T-helper 2 cell treated with Interferon-gamma antibody and Interleukin-4, amounts not matched to agents 5 μg/mL and 100 μg/mL, for 36 hours (primary cell): Measurements from ENCODE around the gene STK11IP.

ENCODE experiments used
- DNase-seq: peaks from one replicate; pipeline ENCODE4 v3.0.0; 2021; ENCODE audit warnings: low spot score
- H3K27ac Mint-ChIP-seq: one replicate; pipeline ENCODE4 v1.8.0; 2021; ENCODE audit warnings: mild to moderate bottlenecking, mixed read lengths
- H3K27me3 Mint-ChIP-seq: one replicate; pipeline ENCODE4 v1.8.0; 2021; ENCODE audit warnings: low read depth, mixed read lengths
- H3K36me3 Mint-ChIP-seq: one replicate; pipeline ENCODE4 v1.8.0; 2021; ENCODE audit warnings: low read depth, mixed read lengths
- H3K4me1 Mint-ChIP-seq: one replicate; pipeline ENCODE4 v1.8.0; 2021; ENCODE audit warnings: low read depth, mixed read lengths
- H3K4me3 Mint-ChIP-seq: one replicate; pipeline ENCODE4 v1.8.0; 2022; ENCODE audit warnings: mild to moderate bottlenecking, moderate library complexity, mixed read lengths
- H3K9me3 Mint-ChIP-seq: one replicate; pipeline ENCODE4 v1.8.0; 2021; ENCODE audit warnings: mixed read lengths

The STK11IP gene

DNA sequence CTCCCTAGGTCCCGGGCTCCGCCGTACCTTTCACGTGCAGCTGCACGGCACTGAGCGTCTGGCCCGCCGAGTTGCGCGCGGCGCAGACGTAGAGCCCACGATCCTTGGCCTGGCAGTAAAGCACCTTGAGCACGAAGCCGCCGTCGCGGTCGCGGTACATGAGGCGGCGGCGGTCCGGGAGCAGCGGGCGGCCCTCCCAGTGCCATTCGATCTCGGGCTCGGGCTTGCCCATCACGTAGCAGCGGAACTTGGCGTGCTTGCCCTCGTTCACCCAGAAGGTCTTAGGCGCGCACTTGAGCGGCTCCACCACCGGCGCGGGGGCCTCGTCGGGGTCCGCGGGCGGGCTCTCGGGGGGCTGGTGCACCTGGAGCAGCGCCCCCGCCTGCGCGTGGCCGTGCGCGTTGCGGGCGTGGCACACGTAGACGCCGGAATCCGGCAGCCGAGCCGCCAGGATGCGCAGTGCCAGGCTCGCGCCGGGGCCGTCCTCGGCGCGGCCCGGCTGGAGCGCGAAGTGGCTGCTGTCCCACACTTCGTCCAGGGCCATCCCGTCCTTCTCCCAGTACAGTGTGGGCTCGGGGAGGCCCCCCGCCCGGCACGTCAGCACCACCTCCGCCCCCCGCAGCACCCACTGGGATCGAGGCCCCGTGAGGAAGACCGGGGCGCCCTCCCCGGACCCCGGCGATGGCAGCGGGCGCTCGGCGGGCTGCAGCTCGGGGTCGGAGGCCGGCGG is 27.3 kb upstream of the STK11IP start:
- no peak overlapping the region for H3K4me3 Mint-ChIP-seq
- peaks cover 40% of the 10 kb centered on the region for H3K27me3 Mint-ChIP-seq
- H3K36me3 Mint-ChIP-seq: no peaks in the 10 kb centered on the region
- no peak overlapping the region for H3K27ac Mint-ChIP-seq
- H3K9me3 Mint-ChIP-seq: no peaks in the 10 kb centered on the region
- no peak for DNase-seq
- H3K4me1 Mint-ChIP-seq: no peaks in the 10 kb centered on the region

DNA sequence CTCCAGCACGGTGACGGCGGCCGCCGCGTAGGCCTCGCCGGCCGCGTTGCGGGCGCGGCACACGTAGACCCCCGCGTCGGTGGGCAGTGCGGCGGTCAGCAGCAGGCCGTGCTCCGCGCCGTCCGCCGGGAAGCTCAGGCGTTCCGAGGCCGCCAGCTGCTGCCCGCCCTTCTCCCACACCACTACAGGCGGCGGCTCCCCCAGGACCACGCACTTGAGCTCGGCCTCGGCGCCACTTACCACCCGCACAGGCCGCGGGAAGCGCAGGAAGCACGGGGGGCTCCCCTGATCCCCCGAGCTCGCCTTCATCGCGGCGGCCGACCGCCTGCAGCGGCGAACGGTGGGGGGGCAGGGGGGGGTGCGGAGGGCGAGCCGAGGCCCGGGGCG is 26.7 kb upstream of the STK11IP start:
- no peaks in the 10 kb centered on the region for H3K36me3 Mint-ChIP-seq
- no peak overlapping the region for H3K27ac Mint-ChIP-seq
- no peaks in the 10 kb centered on the region for H3K4me1 Mint-ChIP-seq
- DNase-seq: no peak
- peaks cover 42% of the 10 kb centered on the region for H3K27me3 Mint-ChIP-seq
- no peak overlapping the region for H3K4me3 Mint-ChIP-seq
- no peaks in the 10 kb centered on the region for H3K9me3 Mint-ChIP-seq

DNA sequence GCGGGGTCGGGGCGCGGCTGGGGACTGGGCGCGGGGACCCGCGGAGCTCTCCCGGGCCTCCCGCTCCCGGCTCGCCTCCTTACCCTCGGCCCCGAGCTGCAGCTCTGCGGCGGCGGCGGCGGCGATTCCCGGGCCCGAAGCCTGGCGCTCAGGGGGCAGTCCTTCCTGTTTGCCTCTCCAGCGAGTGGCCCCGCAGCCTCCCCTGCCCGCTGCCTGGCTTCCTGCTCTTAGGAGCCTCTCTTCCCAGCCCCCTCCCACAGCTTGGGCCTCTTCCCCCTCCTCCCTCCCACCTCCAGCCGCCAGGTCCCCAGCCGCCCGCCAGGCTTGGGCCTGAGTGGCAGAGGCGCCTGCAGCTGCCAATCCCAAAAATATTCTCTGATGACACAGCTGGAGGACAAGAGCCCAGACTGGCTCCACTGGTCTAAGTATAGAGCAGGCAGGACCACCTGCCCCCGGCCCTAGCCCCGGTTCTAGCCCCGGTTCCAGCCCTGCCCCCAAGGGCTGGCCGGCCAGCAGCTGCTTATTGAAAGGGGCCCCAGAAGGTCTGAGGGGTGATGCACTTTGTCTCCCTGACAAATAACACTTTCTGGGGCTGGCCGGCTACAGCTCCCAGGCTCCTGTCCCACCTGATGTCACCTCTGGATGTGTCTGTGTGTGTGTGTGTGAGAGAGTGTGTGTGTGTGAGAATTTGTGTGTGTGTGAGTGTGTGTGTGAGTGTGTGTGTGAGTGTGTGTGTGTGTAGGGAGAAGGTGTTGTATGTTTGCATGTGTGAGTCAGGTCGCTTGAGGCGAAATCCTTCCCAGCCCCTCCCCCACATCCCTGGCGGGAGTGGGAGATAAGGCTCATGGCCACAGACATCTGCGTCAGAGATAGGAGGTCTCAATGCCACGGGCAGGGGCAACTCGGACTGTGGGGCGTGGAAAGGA is 26.1 kb upstream of the STK11IP start, which contains the start of gene OBSL1:
Gene OBSL1, minus strand, starts transcription at position 229 of the 926 bp plus-strand sequence. CDS start 307 bp downstream, outside the sequence.
- H3K27ac Mint-ChIP-seq: no peak within 1 kb of the TSS
- H3K4me1 Mint-ChIP-seq: no peaks in the 10 kb centered on the region
- H3K9me3 Mint-ChIP-seq: no peaks in the 10 kb centered on the region
- no peak within 1 kb of the TSS for H3K4me3 Mint-ChIP-seq
- DNase-seq: no peak
- peaks cover 42% of the 10 kb centered on the region for H3K27me3 Mint-ChIP-seq
- H3K36me3 Mint-ChIP-seq: no peaks in the 10 kb centered on the region

DNA sequence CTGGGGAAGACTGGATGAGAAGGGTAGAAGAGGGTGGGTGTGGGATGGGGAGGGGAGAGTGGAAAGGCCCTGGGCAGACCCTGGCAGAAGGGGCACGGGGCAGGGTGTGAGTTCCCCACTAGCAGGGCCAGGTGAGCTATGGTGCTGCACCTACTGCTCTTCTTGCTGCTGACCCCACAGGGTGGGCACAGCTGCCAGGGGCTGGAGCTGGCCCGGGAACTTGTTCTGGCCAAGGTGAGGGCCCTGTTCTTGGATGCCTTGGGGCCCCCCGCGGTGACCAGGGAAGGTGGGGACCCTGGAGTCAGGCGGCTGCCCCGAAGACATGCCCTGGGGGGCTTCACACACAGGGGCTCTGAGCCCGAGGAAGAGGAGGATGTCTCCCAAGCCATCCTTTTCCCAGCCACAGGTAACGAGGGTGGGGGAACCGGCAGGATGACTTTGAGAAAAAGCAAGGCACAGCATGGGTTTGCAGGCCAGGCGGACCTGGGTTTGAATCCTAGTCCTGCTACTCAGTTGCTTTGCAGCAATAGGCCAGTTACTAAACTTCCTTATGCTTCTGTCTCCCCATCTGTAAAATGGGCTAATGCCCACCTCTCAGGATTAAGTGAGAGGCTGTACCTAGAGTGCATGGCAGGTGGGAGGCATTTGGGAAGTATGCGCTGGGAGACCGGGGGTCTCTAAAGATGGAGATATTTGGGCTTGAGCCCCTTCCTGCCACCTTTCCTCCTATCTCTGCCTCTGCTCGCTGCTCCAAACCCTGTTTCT is 25.2 kb upstream of the STK11IP start, which contains the start of gene INHA:
Gene INHA, plus strand, starts transcription at position 74 of the 765 bp plus-strand sequence. Its CDS starts 65 bp downstream, at position 139.
- H3K9me3 Mint-ChIP-seq: no peaks in the 10 kb centered on the region
- H3K4me1 Mint-ChIP-seq: no peaks in the 10 kb centered on the region

DNA sequence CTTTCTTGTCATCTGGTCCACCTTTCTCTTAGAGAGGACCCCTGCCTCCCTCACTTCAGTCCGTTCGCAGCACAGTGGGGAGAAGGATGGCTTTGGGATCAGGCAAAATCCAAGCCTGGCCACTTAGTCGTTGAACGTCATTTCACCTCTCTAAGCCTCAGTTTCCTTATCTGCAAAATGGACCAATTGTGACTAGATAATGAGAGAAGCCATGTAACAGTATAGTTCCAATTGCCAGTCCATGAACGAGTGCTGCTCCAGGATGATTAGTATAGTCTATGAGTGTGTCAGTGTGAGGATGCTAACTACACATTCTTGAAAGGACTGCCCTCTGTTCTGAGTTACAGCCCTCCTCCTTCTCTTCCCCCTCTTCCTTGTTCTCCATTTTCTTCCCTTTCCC is 24.5 kb upstream of the STK11IP start:
- Mint-ChIP-seq H3K27ac (no peak overlapping the region), H3K4me3 (no peak overlapping the region), H3K9me3 (no peaks in the 10 kb centered on the region), H3K4me1 (no peaks in the 10 kb centered on the region), H3K36me3 (no peaks in the 10 kb centered on the region), H3K27me3 (peaks cover 44% of the 10 kb centered on the region)
- DNase-seq: no peak

More for the DNA sequence above, 25.2 kb upstream of the STK11IP start, which contains the start of gene INHA:
- H3K27me3 Mint-ChIP-seq: peaks cover 44% of the 10 kb centered on the region
- DNase-seq: no peak
- no peak within 1 kb of the TSS for H3K27ac Mint-ChIP-seq
- no peaks in the 10 kb centered on the region for H3K36me3 Mint-ChIP-seq
- no peak within 1 kb of the TSS for H3K4me3 Mint-ChIP-seq

DNA sequence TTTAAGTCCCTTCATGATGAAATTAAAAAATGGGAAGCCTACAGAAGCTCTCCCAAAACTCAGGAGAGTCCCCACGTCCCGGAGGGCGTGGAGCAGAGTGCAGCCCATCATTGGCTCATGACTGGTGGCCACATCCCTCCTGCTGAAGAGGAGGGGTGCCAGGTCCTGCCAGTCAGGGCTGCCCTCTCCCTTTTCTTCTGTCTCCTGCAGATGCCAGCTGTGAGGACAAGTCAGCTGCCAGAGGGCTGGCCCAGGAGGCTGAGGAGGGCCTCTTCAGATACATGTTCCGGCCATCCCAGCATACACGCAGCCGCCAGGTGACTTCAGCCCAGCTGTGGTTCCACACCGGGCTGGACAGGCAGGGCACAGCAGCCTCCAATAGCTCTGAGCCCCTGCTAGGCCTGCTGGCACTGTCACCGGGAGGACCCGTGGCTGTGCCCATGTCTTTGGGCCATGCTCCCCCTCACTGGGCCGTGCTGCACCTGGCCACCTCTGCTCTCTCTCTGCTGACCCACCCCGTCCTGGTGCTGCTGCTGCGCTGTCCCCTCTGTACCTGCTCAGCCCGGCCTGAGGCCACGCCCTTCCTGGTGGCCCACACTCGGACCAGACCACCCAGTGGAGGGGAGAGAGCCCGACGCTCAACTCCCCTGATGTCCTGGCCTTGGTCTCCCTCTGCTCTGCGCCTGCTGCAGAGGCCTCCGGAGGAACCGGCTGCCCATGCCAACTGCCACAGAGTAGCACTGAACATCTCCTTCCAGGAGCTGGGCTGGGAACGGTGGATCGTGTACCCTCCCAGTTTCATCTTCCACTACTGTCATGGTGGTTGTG is 23.0 kb upstream of the STK11IP start:
- H3K4me3 Mint-ChIP-seq: no peak overlapping the region
- H3K9me3 Mint-ChIP-seq: no peaks in the 10 kb centered on the region
- H3K27ac Mint-ChIP-seq: no peak overlapping the region
- no peaks in the 10 kb centered on the region for H3K36me3 Mint-ChIP-seq
- peaks cover 41% of the 10 kb centered on the region for H3K27me3 Mint-ChIP-seq
- H3K4me1 Mint-ChIP-seq: no peaks in the 10 kb centered on the region
- no peak for DNase-seq

DNA sequence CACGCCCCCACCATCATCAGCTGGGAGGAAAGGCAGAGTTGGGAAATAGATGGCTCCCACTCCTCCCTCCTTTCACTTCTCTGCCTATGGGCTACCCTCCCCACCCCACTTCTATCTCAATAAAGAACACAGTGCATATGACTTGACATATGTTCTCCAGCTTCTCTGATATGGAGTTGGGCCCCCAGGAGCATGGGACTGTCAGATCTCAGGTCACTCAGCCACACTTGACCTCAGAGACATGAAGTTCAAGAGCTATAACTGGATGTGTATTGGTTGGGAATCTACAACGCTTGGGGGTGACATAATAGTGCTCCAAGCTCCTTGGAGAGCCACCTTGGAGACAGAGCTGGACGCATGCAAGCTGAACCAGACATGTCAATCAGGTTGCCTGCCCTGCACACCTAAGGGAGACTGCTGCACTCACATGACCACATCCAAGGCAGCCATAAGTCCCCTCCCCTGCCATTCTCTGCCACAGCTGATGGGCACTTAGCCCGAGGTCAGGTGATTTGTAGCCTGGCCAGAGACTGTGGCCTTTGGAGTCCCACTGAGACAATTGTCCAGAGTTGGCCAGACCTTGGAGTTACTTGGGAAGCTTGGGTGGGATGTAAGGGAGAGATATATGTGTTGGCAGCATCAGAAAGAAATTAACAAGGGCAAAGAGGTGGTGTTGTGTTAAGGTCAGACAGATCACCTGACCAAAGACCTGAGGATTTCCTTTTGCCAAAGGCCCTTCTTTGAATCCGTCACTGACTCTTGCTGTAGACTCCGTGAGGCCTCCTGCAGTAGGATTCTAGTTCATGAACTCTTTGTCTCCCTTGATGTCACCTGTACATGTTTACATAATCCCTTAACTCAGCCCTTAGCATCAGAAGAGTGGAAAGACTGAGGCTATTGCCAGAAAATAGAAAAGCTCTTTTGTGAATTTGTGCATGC is 21.8 kb upstream of the STK11IP start:
- Mint-ChIP-seq H3K27ac (no peak overlapping the region), H3K4me1 (no peaks in the 10 kb centered on the region), H3K9me3 (no peaks in the 10 kb centered on the region), H3K4me3 (no peak overlapping the region), H3K27me3 (peaks cover 35% of the 10 kb centered on the region), H3K36me3 (no peaks in the 10 kb centered on the region)
- no peak for DNase-seq

DNA sequence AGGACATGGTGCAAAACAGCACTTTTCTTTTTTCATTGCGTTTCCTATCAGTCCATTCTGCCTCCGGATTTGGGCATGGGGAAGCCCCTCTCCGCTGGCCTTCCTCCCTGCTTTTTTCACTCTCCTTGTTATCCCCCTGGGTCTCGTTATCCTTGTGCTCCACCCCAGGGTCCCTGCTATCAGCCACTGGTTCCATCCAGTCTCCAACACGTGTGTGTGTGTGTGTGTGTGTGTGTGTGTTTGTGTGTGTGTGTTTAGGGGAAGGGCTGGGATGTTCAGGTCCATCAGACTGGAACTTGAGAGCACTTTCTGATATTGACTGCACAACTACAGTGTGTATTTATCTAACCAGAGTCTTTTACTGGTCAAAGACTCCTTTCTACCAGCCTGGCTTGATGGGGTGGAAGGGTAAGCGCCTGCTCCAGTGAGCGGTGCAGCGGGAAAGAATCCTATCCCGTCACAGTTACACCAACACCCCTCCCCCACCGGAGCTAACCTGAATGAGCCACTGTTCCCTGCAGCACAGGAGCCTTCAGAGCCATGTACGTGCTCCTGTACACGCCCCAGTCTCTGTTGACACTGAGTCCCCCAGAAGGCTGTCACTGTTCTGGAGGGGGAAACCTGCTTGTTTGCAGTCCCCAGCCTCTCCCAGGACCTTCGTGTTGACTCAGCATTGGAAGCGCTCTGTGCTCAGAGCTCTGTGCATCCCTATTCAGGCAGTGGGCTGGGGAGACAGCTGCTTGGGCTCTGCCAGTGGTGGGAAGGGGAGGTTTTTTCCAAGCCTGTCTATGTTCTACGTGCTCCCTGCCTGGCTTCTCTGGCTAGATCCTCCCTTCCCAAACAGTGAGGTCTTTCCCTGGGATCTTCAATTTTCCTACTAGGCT is 20.9 kb upstream of the STK11IP start:
- Mint-ChIP-seq H3K27me3 (peaks cover 32% of the 10 kb centered on the region), H3K9me3 (no peaks in the 10 kb centered on the region), H3K4me3 (no peak overlapping the region), H3K27ac (no peak overlapping the region), H3K4me1 (no peaks in the 10 kb centered on the region), H3K36me3 (no peaks in the 10 kb centered on the region)
- DNase-seq: no peak

DNA sequence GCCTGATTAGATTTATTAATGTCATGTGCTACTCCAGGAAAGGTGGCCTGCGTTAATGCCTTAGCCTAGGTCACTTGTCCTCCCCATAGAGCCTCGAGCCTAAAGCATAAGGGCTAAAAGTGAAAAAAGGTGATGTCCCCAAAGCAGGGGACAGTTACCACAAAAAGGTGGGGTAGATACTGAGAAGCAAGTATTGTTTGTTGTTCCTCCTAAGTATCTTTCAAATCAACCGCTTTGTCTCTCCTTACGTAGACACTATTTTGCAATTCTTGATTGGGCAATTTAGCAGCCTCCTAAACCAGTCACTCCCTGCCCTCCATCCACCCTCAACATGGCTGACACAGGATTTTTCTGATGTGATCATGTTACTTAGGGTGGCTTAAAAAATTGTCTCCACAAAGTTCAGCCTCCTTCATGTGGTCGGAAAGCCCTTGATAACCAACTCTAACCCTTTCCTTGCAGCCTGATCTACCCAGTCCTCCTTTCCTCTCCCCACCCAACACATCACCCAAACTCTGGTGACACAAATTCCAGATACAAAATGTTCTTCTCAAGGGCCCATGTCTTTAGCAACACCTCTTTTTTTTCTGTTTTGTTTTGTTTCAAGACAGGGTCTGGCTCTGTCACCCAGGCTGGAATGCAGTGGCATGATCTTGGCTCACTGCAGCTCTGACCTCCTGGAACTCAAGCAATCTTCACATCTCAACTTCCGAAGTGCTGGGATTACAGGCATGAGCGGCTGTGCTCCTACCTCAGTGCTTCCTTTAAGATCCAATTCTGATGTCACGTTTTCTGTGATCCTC is 18.6 kb upstream of the STK11IP start:
- DNase-seq: no peak
- no peak overlapping the region for H3K4me3 Mint-ChIP-seq
- H3K36me3 Mint-ChIP-seq: no peaks in the 10 kb centered on the region
- H3K27ac Mint-ChIP-seq: no peak overlapping the region
- H3K9me3 Mint-ChIP-seq: no peaks in the 10 kb centered on the region
- H3K4me1 Mint-ChIP-seq: no peaks in the 10 kb centered on the region
- peaks cover 12% of the 10 kb centered on the region for H3K27me3 Mint-ChIP-seq

DNA sequence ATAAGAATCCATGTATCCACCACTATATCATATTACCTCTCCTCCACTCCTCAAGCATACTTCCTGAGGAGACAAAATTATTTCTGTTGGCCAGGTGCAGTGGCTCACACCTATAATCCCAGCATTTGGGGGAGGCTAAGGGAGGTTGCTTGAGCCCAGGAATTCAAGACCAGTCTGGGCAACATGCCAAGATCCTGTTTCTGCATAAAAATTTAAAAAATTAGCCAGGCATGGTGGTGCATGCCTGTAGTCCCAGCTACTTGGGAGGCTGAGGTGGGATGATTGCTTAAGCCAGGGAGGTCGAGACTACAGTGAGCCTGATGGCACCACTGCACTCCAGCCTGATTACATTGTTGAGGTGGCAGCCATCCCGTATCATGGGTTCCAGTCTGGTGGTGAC is 16.3 kb upstream of the STK11IP start:
- H3K36me3 Mint-ChIP-seq: no peaks in the 10 kb centered on the region
- peaks cover 11% of the 10 kb centered on the region for H3K27me3 Mint-ChIP-seq
- no peaks in the 10 kb centered on the region for H3K9me3 Mint-ChIP-seq
- H3K4me1 Mint-ChIP-seq: no peaks in the 10 kb centered on the region
- DNase-seq: no peak
- no peak overlapping the region for H3K27ac Mint-ChIP-seq
- H3K4me3 Mint-ChIP-seq: no peak overlapping the region

DNA sequence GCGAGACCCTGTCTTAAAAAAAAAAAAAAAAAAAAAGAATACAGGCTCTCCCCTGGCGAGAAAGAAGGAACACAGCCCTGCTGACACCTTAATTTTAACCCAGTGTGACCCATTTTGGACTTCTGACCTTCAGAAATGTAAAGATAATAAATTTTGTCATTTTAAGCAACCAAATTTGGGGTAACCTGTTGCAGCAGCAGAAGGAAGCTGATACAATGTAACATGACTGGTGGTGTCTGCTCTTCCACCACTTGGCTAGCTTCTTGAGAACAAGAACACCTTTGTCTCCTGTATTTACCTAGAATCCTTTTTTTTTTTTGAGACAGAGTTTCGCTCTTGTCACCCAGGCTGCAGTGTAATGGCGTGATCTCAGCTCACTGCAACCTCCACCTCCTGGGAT is 6.6 kb upstream of the STK11IP start:
- Mint-ChIP-seq H3K36me3 (no peaks in the 10 kb centered on the region), H3K4me1 (no peaks in the 10 kb centered on the region), H3K4me3 (no peak overlapping the region), H3K27me3 (no peaks in the 10 kb centered on the region), H3K9me3 (no peaks in the 10 kb centered on the region), H3K27ac (no peak overlapping the region)
- no peak for DNase-seq
